ENCODE results near the gene GOSR2.

GOSR2 gene

DNA sequence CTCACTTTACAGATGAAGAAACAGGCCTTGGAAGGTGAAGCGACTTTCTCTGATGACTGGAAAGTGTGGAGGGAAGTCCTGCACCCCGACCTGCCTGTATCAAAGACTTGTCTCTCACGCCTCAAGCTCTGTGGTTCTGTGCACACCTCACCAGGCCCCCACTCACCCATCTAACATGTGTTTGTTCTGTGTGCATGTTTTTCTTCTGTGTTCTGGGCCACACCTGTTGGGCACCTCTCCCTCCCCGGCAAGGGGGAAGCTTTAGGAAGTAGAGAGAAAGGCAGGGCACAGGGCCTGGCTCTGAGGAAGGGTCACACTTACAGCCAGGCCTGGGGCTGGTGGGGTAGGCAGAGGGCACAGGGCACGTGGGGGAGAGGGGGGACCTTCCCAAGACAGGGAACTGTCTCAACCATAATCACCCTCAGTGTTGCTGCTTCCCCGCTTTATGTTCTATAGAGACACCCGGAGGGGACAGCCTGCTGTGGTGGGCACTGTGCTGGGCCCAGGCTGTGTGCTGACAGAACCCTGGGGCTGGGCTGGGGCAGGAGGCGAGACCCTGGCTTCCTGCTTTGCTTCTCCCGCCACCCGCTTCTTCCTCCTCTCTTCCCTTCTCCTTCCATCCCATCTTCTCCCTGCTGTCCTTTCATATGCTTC lies 48.8 kb downstream of the GOSR2 start:
- TF ChIP-seq, protein P1, sequence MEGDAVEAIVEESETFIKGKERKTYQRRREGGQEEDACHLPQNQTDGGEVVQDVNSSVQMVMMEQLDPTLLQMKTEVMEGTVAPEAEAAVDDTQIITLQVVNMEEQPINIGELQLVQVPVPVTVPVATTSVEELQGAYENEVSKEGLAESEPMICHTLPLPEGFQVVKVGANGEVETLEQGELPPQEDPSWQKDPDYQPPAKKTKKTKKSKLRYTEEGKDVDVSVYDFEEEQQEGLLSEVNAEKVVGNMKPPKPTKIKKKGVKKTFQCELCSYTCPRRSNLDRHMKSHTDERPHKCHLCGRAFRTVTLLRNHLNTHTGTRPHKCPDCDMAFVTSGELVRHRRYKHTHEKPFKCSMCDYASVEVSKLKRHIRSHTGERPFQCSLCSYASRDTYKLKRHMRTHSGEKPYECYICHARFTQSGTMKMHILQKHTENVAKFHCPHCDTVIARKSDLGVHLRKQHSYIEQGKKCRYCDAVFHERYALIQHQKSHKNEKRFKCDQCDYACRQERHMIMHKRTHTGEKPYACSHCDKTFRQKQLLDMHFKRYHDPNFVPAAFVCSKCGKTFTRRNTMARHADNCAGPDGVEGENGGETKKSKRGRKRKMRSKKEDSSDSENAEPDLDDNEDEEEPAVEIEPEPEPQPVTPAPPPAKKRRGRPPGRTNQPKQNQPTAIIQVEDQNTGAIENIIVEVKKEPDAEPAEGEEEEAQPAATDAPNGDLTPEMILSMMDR (IDR thresholded peaks at IDR 0.05; ENCODE audit: low read depth, low read length), result no peak
- no peak for DNase-seq (ENCODE audit: extremely low read depth, low read depth)

DNA sequence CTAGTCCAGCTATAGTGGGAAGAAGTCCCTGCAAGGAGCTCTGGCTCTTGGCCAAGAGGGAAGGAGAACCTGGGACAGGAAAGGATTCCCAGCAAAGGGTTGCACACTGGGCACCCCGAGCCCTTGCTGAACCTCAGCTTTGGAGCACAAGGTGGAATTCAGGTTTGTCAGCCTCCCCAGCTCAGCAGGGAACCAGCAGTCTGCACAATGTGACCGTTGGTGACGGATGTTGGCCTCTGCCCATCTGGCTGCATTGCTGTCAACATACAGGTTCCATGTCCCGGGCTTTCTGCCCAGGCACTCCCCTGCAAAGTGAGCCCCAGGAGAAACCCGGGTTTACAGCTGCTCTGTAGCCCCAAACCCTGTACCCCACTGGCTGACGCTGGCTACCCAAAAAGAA lies 49.4 kb downstream of the GOSR2 start:
- TF ChIP-seq, protein P1 (IDR thresholded peaks at IDR 0.05; ENCODE audit: low read depth, low read length), result no peak
- no peak for DNase-seq (ENCODE audit: extremely low read depth, low read depth)

DNA sequence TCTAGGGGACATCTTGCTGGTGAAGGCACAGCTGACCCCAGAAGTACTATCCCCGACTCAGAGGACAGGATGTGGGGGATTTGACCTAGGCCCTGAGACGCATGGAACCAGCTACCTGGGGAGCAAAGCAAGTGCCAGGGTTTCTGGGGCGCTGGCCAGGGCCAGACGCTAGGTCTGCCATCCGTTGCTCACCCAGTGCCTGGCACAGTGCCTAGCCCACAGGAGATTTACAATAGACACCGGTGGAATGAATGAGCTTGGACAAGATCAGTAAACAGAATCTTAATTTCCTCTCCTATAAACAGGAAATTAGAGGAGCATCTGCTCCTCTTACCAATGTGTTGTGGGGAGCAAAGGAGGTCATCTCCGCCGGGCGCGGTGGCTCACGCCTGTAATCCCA lies 51.1 kb downstream of the GOSR2 start:
- TF ChIP-seq, protein P1 (IDR thresholded peaks at IDR 0.05; ENCODE audit: low read depth, low read length), result no peak
- DNase-seq (ENCODE audit: extremely low read depth, low read depth), result no peak

DNA sequence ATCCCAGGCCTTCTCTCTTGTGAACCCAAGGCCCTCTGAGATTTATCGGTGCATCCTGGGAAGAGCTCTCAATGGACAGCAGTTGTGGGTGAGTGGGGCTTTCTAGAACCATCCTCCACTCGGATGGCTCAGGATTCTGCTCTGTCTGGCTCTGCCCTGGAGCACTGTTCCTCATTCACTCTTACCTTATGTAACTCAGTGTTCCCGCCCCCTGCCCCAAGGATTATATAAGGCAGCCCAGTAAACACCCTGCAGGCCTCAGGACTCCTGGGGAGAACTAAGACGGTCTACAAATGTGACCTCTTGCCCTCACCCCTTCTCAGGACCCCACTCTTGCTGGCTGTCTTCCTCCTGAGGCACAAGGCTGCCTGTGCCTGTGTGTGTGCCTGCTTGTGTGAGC lies 52.3 kb downstream of the GOSR2 start:
- DNase-seq (ENCODE audit: extremely low read depth, low read depth), result no peak
- TF ChIP-seq, protein P1 (IDR thresholded peaks at IDR 0.05; ENCODE audit: low read depth, low read length), result no peak

DNA sequence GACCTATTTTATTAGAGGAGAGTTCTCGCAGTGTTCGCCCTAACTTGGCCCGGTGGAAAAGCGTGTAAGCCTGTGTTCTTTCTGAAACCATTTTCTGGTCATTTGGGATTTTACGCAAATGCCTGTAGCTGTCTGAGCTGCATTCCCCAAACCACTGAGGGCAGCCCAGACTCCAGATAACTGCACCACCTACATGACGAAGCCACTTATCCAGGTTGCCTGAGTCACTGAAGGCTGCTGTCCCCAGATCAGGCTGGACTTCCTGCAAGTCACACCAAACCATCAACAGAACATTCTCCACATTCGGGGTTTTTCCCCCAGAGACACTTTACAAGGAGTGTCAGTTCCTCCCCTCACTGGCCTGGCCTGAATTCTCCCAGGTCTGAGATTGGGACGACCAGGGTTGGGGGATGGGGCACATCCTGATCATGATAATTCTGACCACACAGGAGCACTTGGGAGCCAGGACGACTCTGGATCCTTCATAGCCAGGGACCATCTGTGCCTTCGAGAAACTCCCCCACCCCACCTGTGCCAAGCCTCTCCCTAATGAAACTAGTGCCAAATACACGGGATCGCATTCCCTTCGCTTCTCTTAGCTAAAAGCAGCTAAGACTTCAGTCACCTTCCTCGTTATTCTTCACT lies 53.8 kb downstream of the GOSR2 start:
- no peak for DNase-seq (ENCODE audit: extremely low read depth, low read depth)
- TF ChIP-seq, protein P1 (IDR thresholded peaks at IDR 0.05; ENCODE audit: low read depth, low read length), result no peak

DNA sequence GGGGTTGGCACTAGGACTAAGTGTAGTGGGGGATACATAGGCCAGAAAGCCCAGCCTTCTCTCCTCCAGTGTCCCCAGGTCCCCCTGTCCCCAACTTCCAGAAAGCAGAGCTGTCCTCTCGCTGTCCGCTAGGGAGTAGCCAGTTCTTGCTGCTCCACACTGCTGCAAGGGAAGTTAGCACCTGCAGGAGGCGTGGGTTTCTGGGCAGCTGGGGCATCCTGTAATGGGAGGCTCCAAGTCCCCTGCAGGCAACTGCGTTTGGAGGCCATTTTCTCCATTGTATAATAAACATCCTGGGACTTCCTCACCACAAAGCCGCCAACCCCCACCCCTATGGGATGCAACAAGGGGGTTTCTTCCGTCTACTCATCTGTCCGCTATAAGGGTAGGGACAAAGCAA lies 54.4 kb downstream of the GOSR2 start:
- no peak for DNase-seq (ENCODE audit: extremely low read depth, low read depth)

More for the DNA sequence above, 54.4 kb downstream of the GOSR2 start:
- TF ChIP-seq, protein P1 (IDR thresholded peaks at IDR 0.05; ENCODE audit: low read depth, low read length), result no peak
